NCI-H748 (cell line): ENCODE data around the gene KLHDC3.
"Not testable (repeated sequence)": the region's sequence is repeated elsewhere in the genome, so short reads cannot be mapped to it uniquely, and the experiment has no call there.

Source experiments
- DNase-seq: peaks from one replicate; lab custom pipeline; 2025; ENCODE audit not compliant: unreplicated experiment; lab: John Stamatoyannopoulos, UW

The KLHDC3 gene

DNA sequence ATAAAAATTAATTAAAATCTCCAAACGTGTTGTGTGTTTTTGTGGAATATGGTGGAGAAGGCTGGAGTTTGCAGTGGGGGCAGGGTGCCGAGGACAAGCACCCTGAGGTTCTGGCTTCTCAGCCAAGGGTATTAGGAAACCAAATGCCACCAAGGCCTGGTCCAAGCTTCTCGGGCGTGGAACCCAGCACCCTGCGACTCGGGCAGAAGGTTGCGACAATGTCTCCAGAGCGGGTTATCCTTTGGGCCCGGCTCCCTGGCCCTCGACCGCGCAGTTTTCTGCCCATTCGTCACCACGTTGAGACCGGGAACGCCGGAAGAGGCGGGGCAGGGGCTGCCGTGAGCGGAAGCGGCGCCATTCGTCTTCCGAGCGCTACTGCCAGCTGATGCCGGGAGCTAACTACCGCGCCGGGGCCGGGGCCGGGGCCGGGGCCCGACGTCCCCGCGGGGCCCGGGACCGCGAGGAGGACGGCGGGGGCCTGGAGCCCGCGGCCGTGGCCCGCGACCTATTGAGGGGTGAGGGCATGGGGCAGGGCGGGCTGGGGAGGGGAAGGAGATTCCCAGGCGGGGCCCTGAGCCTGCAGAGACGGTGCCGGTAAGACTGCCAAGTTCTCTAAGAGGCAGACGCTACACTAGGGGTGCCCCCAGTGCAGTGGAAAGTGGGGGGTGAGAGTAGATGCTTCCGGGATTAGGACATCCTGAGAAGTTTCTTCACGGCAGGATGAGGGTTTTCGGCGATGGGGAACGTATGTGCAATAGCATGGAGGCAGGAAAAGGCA, 7.4 kb downstream of the KLHDC3 start, which contains the start of gene RRP36:
Gene RRP36, plus strand, starts transcription at position 354 of the 778 bp plus-strand sequence. Its CDS starts 32 bp downstream, at position 386.
- peak; percentile 87 for DNase-seq

DNA sequence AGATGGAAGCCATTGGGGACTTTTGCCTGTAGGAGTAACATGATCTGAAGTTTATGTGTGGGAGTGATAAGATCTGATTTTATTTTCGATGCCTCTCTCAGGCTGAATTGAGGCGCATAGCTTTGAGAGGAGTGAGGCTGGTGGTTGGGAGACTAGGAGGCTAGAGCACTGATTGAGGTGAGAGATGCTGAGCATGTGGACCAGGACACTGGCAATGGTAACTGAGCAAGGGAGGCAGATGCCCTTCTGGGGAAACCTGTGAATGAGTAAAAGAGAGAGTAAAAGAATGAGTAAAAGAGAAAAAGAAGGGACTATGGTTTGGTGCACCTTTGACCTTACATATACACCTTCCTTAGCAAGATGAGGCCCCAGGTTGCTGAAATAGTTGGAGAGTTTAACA, 10.4 kb downstream of the KLHDC3 start:
- DNase-seq, result no peak

DNA sequence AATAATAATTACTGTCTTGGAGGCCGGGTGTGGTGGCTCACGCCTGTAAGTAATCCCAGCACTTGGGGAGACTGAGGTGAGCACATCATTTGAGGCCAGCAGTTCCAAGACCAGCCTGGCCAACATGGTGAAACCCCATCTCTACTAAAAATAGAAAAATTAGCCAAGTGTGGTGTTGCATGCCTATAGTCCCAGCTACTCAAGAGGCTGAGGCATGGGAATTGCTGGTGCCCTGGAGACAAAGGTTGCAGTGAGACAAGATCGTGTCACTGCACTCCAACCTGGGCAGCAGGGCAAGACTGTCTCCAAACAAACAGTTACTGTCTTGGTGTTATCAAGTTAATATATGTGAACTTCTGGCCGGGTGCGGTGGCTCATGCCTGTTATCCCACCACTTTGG, 12.3 kb downstream of the KLHDC3 start:
- DNase-seq, result no peak

DNA sequence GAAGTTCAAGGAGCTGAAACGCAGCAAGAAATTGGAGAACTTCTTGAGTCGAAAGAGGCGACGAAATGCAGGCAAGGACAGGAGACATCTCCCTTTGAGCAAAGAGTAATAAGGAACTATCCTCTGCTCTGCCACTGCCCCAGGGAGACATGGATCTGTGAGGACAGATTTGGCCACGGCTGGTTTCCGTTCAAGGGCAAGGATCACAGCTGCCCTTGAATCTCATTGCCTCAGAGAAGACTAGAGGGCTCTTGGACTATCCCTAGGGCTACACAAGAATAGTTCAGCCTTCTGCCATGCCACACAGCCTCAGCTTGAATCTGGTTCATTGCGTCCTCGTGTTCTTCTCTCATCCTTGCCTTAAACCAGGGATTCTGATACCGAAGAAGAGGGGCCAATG, 15.1 kb downstream of the KLHDC3 start:
- no peak for DNase-seq

DNA sequence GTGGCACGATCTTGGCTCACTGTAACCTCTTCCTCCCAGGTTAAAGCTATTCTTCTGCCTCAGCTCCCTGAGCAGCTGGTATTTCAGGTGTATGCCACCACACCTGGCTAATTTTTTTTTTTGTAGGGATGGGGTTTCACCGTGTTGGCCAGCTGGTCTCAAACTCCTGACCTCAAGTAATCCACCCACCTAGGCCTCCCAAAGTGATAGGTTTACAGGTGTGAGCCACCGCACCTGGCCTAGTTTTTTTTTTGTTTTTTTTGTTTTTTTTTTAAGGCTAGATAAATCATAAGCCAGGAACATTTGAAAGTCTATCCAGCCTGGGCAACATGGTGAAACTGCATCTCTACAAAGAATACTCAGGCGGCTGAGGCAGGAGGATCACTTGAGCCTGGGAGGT, 18.3 kb downstream of the KLHDC3 start:
- no peak for DNase-seq

DNA sequence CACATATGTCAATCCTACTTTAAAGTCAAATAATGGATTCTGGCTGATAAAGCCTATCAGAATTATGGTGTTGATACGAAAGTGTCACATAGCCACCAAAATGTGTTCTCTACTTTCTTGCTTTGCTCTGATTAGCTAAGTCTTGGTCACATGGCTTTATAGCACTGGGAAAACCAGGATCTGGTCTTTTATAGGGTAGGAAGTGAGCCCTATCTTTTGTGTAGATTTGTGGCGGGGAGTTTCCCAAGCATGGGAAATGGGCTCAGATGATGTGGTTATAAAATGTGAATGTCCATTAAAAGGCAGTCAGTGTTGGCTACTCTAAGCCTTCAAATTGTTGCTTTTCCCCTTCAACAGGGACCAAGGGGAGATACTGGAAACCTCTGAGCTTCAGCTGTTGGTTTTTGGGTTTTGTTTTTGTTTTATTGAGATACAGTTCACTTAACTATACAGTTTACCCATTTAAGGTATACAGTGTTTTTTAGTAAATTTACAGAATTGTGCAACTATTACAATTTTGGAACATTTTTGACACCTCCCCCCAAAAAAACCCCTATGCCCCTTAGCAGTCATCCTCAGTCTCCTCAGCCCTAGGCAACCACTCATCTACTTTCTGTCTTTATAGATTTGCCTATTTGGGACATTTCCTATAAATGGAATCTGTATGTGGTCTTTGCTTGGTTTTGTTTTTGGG, 19.6 kb downstream of the KLHDC3 start:
- DNase-seq, result no peak

DNA sequence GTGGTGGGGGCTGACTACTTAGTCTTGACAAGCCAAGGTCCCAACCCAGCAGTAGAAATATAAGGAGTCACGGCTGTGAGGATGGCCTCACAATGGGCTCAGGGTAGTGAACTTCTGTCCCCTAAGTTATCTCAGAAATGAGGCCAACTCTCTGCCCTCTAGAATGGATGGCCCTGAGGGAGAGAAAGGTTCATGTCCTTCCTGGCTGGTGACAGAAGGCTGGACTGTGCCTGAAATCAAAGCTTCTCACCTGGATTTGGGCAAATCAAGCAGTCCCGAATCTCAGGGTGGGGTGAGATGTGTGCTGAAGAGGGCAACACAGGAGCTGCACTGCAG, 20.1 kb downstream of the KLHDC3 start:
- DNase-seq, result no peak

DNA sequence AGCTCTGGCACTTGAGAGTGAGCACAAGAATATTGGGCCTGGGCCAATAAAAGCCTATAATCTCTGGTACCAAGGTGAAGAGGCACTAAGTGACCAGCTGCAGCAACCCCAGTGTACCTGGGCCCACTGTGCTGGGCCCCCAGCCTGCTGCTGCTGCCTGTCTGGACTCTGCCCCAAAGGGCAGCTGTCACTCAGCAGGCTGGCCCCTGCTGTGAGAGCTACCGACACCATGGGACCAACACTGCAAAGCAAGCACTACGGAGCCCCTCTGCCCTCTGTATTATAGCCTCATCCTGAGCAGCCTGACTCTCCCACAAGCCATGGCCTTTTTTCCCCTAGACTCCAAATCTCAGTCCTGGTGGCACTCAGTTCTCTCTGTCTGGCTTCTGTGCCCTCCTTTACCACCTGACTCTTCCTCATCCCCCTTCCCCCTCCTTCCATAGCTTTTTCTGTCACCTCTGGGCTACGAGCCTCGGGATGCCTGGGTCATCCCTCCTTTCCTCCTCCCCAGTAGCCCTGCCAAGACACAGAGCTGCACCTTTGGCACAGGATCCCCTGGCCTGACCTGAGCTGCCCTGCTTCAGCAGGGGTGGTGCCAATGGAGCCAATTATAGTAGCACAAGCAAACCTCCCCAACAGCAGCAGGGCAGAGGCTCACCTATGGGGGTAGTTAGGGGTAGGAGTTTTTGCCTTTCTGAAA, 21.6 kb downstream of the KLHDC3 start:
- DNase-seq, result no peak

DNA sequence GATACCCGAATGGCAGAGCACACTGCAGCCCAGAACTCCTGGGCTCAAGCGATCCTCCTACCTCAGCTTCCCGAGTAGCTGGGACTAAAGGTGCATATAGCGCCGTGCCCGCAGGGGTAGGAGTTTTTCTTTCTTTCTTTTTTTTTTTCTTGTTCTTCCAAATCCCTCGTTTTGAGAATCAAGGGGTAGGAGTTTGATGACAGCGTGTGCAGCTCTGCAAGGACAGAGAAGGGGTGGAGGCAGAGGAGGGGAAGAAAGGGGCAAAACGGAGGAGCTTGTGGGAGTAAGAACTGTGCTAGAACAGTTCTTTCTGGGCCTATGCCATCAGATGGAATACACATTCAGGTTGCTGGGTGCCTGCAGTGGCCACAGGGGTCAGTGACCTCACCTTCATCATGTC, 22.7 kb downstream of the KLHDC3 start:
- DNase-seq, result no peak

DNA sequence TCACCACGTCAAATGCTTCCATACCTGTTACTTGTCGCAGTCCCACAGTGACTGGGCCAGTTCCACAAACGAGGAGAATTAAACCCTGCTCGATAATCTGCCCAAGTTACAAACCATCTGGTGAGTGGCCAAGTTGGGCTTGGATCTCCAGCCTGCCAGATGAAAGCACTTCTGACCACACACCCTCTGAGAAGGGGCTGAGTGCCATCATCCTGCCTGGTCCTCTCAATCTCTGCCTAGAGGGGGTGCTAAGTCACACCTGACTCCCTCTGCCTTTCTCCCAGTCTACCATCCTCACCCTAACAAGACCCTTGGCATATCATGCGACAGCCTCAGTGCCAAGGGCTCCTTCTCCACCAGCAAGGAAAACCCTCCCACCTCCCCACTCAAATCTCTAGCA, 23.1 kb downstream of the KLHDC3 start:
- no peak for DNase-seq

DNA sequence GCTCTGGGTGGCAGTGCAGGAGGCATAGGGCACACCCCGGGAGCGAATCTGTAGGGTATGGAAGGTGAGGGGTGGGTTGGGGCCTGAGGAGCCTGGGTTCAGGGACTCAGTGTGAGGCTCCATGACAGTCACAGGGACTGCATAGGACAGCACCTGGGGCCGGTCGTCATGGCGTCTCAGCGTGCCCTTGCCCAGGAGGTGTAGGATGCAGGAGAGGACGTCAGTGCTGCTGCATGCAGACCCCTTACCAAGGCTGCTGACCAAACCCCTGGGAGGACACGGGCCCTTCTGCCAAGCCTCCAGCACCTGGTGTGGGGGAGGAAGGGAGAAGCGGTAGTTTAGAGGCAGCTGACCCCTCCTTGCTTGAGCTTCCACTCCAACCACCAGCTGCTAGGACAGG, 23.7 kb downstream of the KLHDC3 start:
- no peak for DNase-seq

DNA sequence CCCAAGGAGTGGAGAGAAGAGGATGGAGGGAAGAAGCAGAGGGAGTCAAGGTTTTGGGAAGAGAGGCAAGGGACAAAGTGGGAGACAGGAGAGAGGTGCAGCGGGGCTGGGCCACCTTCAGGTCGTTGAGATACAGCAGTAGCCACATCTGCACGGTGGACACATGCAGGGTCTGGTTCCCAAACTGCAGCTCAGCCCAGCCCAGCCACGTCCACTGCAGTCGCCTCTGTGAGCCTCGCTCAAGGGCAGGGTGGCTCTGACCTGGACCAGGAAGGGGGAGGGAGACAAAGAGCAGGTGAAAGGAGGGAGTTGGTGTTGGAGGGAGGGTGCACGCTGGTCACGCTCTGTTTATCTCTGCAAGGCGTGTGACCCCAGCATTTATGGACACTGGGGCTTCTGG, 24.7 kb downstream of the KLHDC3 start:
- DNase-seq, result no peak

DNA sequence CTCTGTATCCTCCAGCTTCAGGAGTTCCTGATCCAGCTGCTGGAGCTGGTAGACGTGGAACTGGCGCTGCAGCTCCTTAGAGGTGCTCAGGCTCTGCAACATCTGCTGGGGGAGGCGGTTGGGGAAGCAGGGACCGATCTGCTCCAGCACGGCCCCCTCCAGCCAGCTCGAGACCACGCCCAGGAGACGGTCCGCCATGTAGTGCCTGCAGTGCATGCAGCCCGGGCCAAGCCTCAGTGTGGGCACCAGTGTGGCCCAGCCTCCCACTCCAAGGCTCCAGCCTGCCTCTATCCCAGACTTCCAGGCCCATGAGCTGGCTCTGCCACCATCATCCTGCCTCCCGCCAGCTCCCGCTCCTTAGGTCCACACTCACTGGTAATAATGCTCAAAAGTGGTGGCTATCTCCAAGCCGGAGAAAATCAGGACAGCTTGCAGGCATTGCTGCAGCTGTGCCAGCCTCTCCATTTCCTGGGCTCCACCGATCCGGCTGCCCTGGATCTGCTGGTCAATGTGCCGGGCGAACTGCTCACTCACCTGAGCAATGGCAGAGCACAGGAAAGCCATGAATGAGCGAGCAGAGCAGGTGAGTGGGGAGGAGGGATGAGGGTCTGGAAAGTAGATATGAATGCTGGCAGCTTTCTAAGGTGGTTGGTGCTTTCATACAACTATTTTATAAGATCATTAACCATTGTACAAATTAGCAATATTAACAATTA, 26.7 kb downstream of the KLHDC3 start:
- DNase-seq, result no peak

DNA sequence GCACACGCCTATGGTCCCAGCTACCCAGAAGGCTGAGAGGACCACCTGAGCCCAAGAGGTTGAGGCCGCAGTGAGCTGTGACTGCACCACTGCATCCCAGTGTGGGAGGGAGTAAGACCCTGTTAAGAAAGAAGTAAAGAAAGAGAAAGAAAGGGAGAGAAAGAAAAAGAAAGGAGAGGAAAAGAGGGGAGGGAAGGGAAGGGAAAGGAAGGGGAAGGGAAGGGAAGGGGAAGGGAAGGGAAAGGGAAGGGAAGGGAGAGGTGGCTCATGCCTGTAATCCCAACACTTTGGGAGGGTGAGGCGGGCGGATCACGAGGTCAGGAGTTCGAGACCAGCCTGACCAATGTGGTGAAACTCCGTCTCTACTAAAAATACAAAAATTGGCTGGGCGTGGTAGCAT, 27.4 kb downstream of the KLHDC3 start:
- not testable (repeated sequence) for DNase-seq

DNA sequence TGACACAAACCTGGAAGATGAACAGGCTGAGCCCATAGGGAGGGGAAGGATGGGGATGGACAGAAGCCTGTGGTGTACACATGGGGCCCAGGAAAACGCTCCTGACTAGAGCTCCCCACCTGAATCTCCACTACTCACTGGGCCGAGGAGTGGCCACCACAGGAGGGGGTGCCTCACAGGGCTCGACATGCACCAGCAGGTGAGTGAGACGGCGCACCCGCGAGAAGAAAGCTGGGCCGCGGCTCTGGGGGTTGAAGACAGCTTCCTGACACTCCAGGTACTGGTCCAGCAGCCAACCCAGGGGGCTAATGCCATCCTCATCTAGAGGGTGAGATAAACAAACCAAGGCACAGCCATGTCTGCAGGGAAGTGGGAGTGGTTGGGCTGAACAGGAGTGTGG, 29.3 kb downstream of the KLHDC3 start:
- DNase-seq, result no peak

DNA sequence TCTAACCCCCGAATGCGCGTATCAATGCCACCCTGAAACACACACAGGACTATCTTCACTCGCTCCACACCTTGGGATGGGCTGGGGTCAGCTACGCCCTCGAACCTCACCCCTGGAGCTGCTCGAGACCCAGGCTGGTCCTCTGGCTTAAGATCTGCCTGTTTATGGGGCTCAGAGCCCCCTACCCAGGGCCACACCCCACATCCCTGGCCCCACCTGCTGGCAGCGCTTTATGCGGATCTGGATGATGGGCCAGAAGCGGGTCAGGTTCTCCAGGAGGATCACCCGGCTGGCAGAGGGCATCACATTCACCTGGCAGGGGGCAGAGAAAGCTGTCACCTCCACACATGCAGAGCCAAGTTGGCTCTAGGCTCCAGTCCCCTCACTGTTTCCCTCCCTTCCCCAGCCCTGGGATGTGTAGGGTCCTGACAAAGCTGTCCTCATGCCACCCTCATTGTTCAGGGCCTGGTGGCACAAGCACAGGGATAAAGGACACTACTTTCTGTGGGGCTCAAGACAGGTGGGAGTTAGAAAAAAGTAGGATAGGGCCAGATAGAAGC, 31.4 kb downstream of the KLHDC3 start:
- no peak for DNase-seq

DNA sequence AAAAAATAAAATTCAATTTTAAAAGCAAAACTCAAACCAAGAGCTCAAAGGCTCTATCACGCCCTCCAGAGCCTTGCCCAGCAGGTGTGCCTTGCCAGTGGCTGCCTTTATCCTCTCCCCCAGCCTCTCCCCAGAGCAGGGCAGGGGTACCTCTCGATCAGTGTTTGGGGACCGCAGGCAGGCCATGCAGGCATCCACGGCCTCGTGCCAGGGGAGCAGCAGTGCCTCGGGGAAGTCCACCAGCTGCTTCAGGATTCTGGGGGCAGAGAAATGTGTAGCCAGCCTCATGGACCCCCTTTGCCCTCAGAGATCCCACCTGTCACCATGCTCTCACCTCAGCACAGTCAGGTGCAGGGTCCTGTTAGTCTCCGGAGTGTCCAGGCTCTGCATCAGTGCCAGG, 33.9 kb downstream of the KLHDC3 start:
- DNase-seq, result no peak

DNA sequence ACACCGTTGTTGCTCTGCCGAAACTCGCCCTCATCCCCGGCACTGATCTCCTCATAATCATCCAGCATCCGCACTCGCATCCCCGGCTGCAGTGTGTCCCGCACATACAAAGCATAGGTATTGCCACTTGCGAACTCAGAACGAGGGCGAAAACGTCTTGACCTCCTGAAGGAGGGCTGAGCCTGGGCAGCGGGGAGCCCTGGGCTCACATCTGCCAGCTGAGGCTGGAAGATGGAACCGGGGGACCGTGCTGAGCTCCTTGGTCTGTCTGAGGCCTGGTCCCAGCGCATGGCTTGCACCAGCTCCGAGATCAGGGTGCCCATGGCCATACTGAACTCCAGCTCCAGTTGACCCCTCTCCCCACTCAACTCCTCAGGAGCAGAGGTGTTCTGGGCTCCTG, 36.9 kb downstream of the KLHDC3 start:
- DNase-seq, result no peak

DNA sequence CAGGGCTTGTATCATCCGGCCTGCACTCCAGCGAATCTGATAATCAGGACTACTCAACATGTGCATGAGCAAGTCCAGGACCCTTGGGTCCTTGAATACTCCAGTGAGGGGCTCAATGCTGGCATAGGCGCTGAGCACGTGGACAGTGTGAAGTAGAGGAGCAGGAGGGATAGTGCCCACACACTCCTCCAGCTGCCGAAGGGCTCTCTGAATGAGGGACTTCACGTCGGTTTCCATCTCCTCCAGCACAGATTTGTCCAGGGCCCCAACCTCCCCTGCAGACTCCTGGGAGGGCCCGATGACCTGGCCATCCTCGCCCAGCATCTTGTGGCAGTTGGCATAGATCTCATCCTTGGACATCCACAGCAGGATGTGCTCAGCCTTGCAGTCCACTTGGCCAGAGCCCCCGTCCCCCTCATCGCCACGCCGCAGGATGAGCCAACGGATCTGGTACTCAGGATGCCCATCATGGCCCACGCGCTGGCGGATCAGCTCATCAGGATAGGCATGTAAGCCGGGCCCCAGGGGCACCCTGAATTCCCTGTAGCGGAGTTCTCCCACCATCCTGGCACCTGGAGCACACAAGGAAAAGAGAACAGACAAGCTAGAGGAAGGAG, 38.3 kb downstream of the KLHDC3 start:
- no peak for DNase-seq

DNA sequence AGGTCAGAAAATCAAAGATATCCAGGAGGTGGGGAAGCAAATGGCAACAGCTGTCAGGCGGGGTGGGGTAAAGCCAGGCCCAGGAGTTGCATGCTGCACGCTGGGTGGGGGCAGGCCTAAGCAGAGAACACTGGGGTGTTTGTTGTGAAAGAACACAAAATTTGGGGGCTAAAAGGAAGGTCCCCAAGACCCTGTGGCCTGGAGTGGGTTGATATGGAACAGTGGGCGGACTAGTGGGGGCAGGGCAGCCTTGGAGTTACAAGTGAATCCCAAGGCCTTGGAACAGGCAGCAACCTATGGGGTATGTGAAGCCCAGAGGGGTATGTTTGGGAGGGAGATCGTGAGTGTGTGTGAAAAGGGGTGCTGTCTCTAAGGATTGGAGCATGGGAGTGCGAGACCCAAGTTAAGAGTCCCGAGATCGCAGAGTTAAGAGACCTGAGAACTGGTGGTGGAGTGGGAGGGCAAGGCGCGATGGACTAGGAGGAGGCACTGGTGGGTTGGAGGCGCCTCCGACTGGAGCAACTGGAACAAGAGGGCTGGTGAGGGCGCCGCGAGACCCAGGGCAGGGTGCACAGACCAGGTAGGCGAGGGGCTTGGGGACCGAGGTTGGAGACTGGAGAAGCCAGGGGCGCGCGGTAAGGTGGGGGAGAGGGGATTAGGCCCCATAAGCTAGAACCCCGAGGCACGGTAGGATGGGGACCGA, 38.9 kb downstream of the KLHDC3 start:
- DNase-seq, result peak; percentile 47
